Bronchial smooth muscle cell (primary cell): ENCODE results near the gene SKOR2. TPM values are rescaled to one million over a fixed set of nuclear protein-coding genes. Genes with fewer than 3 reads are reported as not detected.

Source experiments
- total RNA-seq: library from RNA; depleted of rRNA; stranded (reverse); fragments of >200 nt; gene quantifications from 2 replicates; pipeline ENCODE4 v1.2.1, GENCODE V29; 2014

SKOR2 gene, protein sequence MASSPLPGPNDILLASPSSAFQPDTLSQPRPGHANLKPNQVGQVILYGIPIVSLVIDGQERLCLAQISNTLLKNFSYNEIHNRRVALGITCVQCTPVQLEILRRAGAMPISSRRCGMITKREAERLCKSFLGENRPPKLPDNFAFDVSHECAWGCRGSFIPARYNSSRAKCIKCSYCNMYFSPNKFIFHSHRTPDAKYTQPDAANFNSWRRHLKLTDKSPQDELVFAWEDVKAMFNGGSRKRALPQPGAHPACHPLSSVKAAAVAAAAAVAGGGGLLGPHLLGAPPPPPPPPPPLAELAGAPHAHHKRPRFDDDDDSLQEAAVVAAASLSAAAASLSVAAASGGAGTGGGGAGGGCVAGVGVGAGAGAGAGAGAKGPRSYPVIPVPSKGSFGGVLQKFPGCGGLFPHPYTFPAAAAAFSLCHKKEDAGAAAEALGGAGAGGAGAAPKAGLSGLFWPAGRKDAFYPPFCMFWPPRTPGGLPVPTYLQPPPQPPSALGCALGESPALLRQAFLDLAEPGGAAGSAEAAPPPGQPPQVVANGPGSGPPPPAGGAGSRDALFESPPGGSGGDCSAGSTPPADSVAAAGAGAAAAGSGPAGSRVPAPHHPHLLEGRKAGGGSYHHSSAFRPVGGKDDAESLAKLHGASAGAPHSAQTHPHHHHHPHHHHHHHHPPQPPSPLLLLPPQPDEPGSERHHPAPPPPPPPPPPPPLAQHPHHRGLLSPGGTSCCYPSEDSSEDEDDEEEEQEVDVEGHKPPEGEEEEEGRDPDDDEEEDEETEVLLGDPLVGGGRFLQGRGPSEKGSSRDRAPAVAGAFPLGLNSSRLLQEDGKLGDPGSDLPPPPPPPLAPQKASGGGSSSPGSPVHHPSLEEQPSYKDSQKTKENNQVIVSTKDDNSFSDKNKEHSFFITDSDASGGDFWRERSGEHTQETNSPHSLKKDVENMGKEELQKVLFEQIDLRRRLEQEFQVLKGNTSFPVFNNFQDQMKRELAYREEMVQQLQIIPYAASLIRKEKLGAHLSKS
- not detected in 2 replicates for total RNA-seq

DNA sequence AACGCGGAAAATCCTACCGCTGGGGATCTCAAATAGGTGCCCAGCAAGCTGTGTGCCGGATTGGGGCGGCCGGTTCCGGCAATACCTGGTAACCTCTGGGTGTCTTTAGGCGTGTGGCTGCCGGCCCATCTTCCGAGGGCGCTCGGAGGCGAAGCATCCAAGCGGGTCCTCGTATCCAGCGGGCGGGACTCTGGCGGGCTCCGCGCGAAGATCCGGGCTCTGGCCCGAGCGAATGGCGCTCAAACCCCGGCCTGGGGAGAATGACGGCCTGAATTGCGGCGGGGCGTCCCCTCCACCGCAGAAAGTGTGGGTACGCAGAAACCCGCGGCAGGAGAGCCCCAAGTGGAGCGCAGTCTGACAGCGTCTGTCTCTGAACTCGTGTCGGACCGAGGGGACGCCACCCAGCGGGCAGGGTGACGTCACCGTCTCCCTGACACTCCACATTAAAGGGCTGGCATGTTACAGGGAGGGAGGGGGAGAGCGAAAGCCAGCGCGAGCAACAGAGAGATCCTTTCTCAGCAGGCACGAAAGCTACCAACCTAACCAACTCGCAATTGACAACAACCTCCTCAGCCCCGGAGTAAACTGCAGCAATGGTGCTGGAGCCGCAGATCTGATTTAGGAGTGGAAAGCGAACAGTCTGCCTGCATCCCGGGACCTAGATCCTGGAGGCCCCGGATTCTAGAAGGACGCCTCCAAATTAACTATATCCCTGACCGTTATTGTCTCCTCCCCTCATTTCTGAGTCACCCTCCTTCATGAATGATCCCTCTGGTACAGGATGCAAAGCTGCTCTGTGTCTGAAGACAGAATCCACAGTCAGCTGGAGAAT lies at the start of gene SKOR2:
Gene SKOR2 (minus strand): TSS at position 372 of the 832 bp plus-strand sequence. CDS start 2,477 bp downstream, outside the sequence.

GRCh38 chr18:47175898-47176575 lies 75.4 kb downstream of the SKOR2 start, which contains the start of gene IER3IP1:
Gene IER3IP1 (minus strand): TSS chr18:47176364. CDS start chr18:47176277, 87 bp downstream.

Other genes with a start within 250 kb of the SKOR2 start
- under 0.01 TPM in 1 of 2 replicates, not detected in the other for gene ELOA2, start 216.0 kb downstream of the SKOR2 start, total RNA-seq
- 12.9 and 14.2 TPM in 2 replicates for gene HDHD2, start 101.2 kb downstream of the SKOR2 start, total RNA-seq
- gene IER3IP1, start 75.3 kb downstream of the SKOR2 start, total RNA-seq = 35.0 and 41.5 TPM in 2 replicates